ENCODE results near the gene TCAF2.
"Not testable (repeated sequence)": the region's sequence is repeated elsewhere in the genome, so short reads cannot be mapped to it uniquely, and the experiment has no call there.

Gene TCAF2

DNA sequence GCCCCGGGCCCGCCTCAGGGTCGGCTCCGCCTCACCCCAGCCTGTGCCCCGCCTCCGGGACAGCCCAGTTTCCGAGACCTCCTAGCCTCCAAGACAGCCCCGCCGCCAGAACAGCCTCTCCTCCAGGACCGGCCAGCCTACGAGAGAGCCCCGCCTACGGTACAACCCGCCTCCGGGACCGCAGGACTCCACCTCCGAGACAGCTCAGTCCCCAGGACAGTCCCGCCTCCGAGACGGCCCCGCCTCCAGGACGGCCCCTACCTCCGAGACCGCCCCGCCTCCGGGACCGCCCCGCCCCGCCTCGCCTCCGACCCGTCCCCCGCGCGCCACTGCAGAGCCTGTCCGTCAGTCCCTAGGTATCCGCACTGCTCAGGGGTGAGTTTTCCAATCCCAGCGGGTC lies at the start of gene TCAF2:
Gene TCAF2 (plus strand): TSS at position 329 of the 400 bp plus-strand sequence.
- not testable (repeated sequence) for DNase-seq (ENCODE audit: low read depth)

GRCh38 chr7:143571501-143571900 lies 49.3 kb upstream of the TCAF2 start, which contains the start of gene CTAGE15:
CTAGE15 (plus strand) TSS chr7:143571801; CDS start chr7:143571818, 17 bp downstream.
- DNase-seq (ENCODE audit: low read depth): not testable (repeated sequence)

GRCh38 chr7:143588183-143588582 lies 32.6 kb upstream of the TCAF2 start:
- not testable (repeated sequence) for DNase-seq (ENCODE audit: low read depth)

DNA sequence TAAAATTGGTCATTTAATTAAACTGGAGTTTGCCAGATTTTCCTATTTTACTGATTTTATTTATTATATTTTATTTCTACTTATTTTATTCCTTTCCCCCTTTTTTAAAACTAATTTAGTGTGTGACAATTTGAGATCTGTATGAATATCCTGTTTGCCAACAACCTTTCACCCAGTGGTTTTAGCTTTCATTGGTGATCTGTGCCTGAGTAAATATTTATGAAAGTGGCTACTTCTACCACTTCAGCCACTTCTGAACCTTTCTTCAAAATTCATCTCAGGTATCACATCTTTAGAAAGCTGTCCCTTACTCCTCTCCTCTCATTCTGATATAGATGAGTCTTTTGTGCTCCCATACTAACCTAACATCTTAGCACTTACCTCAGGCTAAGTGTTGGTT lies 30.9 kb upstream of the TCAF2 start:
- not testable (repeated sequence) for DNase-seq (ENCODE audit: low read depth)

DNA sequence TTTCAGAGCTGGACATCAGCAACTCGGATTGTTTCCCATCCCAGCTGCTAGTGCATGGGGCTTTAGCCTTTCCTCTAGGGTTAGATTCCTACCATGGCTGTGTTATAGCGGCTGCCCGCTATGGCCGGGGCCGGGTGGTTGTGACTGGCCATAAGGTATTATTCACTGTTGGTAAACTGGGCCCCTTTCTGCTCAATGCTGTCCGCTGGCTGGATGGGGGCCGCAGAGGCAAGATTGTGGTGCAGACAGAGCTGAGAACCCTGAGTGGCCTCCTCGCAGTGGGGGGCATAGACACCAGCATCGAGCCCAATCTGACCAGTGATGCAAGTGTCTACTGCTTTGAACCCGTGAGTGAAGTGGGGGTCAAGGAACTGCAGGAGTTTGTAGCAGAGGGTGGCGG lies 22.7 kb upstream of the TCAF2 start:
- not testable (repeated sequence) for DNase-seq (ENCODE audit: low read depth)

DNA sequence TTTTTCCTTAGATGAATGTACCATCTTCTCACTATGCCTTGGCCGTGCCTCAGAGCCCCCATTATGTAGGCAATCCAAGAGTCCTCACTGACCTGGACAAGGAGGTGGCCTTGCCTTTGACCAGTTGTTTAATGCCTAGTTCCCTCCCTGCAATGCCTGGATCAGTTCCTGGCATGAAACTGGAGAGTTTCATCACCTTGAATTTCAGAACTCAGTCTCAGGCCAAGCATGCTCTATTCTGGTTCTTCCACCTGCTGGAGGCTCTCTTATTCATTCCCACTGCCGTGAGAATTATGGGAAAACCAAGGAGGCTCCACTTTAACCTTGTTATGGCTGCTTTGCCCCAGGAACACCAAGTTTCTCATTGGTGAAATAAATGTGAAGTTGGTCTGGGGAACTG lies 17.2 kb upstream of the TCAF2 start:
- DNase-seq (ENCODE audit: low read depth): not testable (repeated sequence)

- DNase-seq (ENCODE audit: low read depth): not testable (repeated sequence)
Observed at GRCh38 chr7:143606088-143606487, 14.7 kb upstream of the TCAF2 start.

GRCh38 chr7:143615545-143615944 lies 5.2 kb upstream of the TCAF2 start:
- DNase-seq (ENCODE audit: low read depth): not testable (repeated sequence)

DNA sequence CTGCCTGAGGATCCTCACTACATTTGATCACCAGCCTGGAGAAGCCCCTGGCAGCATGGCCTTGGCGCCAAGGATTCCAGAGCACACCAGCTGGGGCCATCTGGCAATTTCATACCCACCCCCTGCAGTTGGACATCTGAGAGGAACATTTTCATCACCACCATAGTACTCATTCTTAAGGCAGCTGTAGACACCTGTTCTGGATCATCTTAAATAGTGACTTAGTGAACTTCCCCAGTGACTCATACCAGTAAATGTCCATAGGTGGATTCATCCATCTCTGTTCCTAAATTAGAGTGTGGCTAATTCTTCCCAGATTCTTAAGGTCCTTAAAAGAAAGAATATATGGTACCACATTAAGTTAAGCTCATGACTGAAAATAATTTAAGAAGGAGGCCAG lies 3.6 kb upstream of the TCAF2 start:
- DNase-seq (ENCODE audit: low read depth): not testable (repeated sequence)

- not testable (repeated sequence) for DNase-seq (ENCODE audit: low read depth)
Observed at GRCh38 chr7:143620058-143620457, 716 bp upstream of the TCAF2 start.

GRCh38 chr7:143621175-143621574 lies 401 bp downstream of the TCAF2 start:
- not testable (repeated sequence) for DNase-seq (ENCODE audit: low read depth)

GRCh38 chr7:143622130-143622529 lies 1.4 kb downstream of the TCAF2 start:
- not testable (repeated sequence) for DNase-seq (ENCODE audit: low read depth)

DNA sequence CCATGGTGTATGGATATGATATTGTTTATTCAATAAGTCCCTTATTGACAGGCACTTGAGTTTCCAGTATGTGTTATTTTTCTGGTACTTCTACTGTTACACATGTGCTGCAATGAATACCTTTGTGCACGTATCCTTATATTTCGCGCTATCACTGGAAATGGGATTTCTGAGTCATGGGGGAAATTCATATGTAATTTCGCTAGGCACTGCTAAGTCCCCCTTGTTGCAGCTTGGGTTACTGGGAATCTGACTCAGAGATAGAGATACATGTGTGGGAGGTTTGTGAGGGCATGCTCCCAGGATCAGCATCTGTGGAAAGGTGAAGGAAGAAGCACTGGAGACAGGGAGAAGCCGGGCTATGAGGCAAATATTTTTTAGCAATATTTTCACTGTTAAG lies 9.9 kb downstream of the TCAF2 start:
- DNase-seq (ENCODE audit: low read depth): not testable (repeated sequence)

DNA sequence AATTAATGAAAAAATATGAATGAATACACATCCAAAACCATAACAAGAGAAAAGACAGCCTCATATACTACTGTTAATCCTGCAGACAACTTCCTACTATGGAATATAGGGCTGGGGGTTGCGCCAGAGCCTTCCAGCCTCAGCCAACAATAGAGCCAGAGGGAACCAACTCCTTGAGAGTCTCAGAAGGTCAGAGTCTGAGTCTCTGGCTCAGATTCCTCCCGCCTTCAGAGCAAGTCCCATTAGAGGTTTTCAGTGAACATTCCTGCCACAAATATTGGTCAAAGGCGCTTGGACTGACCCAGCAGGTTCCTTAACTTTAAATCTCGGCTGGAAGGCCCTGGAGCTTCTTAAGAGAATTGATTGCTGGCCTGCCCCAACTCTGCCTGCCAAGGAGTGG lies 11.7 kb downstream of the TCAF2 start:
- not testable (repeated sequence) for DNase-seq (ENCODE audit: low read depth)

- not testable (repeated sequence) for DNase-seq (ENCODE audit: low read depth)
Observed at GRCh38 chr7:143633013-143633618, 12.3 kb downstream of the TCAF2 start.

- DNase-seq (ENCODE audit: low read depth): not testable (repeated sequence)
Observed at GRCh38 chr7:143635364-143636240, 14.8 kb downstream of the TCAF2 start.

GRCh38 chr7:143639372-143639771 lies 18.6 kb downstream of the TCAF2 start:
- not testable (repeated sequence) for DNase-seq (ENCODE audit: low read depth)

GRCh38 chr7:143640528-143641189 lies 19.9 kb downstream of the TCAF2 start:
- not testable (repeated sequence) for DNase-seq (ENCODE audit: low read depth)

DNA sequence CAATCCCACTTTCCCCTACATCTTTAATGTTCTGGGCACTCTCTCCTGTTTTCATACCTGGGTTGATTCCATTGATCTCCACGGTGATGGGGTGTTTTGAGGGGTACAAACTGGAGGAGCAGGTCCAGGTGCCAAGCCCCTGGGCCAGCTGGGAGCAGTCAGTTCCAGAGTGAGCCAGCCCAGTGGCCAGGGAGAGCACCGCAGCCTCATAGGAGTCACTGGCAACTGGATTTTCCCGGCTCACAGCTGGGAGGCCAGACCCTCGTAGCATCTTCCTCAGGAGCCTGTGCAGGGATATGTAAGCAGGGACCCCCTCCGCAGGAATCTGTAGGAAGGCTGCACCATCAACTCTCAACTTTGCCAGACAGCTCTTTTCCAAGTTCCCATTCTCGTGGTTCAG lies 25.8 kb downstream of the TCAF2 start:
- not testable (repeated sequence) for DNase-seq (ENCODE audit: low read depth)

- not testable (repeated sequence) for DNase-seq (ENCODE audit: low read depth)
Observed at GRCh38 chr7:143649902-143650301, 29.1 kb downstream of the TCAF2 start.

- DNase-seq (ENCODE audit: low read depth): not testable (repeated sequence)
Observed at GRCh38 chr7:143650447-143650846, 29.7 kb downstream of the TCAF2 start.
